ENCODE data around the gene ACSF3.
"Not testable (repeated sequence)": the region's sequence is repeated elsewhere in the genome, so short reads cannot be mapped to it uniquely, and the experiment has no call there.

Gene ACSF3

DNA sequence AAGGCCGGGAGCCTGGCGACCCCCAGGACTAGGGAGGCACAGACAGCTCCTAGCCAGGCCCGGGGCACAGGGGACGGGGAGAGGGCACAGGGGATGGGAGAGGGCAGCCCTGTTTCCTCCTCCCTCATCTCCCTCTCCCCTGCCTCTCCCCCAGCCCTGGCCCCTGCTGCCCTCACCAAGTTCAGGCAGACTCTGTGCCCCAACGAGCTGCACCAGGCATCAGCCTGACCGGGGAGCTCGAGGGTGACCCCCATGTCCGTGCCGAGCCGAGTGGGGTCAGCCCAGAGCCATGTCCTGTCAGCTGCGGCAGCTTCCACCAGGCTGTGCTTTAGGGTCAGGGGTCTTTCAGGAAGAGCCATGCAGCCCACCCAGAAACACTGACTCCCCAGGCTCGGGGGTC is 83.8 kb downstream of the ACSF3 start:
- DNase-seq = no peak

DNA sequence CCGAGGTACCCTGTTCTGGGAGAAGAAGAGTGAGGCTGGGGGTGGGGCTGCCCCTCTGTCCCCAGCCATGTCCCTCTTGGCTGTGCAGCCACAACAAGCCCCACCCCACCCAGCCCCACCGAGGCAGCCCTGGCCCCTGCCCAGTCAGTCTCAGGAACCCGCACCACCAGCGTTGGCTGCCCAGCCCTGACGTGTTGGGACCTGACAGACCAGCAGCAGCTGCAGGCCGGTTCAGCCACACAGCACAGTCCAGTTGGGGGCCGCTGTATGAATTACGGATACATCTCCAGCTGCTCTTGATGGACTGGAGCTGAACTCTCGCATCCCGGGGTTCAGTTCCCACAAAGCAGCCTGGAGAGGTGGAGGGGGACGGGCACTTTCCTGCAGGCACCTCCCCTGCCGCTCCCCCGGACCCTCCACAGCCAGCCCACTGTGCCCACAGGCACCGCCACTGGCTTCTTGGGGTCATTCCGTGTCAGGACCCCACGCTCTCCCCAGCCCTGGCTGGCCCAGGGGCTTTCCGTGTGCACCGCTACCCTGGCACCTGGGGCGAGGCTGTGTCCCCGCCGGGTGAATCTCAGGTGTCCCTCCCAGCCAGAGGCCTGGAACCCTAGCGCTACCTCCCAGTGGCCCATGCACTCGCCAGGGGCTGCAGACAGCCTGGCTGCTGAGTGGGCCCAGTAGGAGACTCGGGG is 84.9 kb downstream of the ACSF3 start:
- DNase-seq = no peak

GRCh38 chr16:89179148-89179484 is 85.5 kb downstream of the ACSF3 start:
- no peak for DNase-seq

DNA sequence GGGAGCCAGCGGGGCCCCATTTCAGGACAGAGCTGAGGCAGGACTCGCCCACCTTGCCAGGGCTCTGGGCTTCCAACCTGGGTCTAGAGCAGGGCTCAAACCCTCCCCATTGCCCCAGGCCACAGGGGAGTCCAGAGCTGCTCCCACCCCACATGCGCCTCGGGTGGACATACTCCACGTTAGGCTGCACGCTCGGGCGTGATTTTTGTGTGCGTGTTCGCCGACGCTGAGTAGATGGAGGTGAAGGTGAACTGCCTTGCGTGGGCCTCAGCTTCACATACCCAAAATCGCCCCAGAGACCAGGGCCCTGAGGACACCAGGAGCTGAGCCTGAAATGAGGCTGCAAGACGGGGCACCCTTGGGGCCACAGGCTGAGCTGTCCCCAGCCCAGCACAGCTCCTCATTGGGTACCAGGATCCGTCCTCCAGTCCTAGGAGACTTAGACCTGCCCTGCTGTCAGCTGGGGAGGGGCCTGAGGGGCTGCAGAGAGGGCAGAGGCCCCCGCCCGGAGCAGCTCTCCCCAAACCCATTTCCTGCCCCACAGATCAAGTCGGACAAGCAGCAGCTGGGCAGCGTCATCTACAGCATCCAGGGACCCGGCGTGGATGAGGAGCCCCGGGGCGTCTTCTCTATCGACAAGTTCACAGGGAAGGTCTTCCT is 86.1 kb downstream of the ACSF3 start:
- no peak for DNase-seq

- DNase-seq = no peak
These were observed 89.8 kb downstream of the ACSF3 start for GRCh38 chr16:89183463-89183862.

DNA sequence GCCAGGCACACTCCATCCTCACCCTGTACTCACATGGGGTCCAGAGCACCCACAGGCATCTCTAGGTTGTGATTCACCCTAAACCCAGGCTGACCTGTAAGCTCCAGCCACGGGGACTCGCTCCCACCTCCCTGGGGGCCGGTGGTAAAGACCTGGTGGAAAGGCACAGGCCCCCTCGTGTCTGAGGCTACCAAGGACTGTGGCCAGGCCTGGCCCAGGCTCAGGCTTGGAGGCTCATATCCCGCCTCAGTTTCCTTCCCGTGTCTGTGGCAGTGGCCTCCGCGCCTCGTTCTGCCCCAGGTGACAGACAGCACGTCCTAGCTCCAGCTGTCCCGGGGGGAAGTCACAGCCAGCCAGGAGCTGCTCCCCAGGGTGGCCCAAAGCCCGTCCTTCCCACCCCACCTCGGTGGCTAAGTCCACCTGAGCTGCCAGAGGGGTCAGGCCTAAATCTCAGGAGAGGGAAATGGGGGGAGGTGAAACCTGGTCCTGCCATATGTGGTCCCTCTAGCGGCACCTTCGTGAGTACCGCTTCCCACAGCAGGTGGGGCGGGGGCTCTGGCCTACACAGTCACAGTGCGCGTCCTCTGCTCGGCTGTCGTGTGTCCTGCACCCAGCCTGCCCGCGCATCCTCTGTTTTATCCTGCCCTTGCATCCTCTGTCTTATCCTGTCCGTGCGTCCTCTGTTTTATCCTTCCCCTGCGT is 90.5 kb downstream of the ACSF3 start:
- no peak for DNase-seq

- no peak for DNase-seq
These were observed 91.0 kb downstream of the ACSF3 start for GRCh38 chr16:89184677-89184932.

GRCh38 chr16:89184933-89185794 is 91.5 kb downstream of the ACSF3 start:
- DNase-seq = no peak

GRCh38 chr16:89185887-89186592 is 92.4 kb downstream of the ACSF3 start:
- DNase-seq = not testable (repeated sequence)

GRCh38 chr16:89186593-89187031 is 93.0 kb downstream of the ACSF3 start:
- not testable (repeated sequence) for DNase-seq

DNA sequence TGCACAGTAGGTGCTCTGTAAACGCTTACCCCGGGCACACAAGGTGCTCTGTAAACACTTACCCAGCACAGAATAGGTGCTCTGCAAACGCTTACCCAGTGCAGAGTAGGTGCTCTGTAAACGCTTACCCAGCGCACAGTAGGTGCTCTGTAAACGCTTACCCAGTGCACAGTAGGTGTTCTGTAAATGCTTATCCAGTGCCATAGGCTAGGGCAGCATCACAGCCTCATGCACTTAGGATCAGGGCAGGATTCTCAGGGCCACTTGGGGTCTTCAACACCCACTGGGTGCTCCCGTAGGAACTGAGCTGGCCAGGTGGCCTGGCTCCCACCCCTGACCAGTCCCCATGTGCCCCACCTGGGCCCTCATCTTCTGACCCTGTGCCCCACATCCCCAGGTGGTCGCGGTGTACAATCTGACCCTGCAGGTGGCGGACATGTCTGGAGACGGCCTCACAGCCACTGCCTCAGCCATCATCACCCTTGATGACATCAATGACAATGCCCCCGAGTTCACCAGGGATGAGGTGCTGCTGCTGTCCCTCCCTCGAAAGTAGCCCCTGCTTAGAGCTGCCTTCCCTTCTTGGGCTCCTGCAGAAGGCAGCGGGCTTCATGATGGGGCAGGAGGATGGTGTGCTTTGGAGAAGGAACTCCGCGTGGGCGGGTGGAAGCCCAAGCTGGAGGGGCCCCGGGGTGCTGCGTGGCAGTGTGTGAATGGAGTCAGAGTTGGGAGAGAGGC is 93.5 kb downstream of the ACSF3 start:
- no peak for DNase-seq

DNA sequence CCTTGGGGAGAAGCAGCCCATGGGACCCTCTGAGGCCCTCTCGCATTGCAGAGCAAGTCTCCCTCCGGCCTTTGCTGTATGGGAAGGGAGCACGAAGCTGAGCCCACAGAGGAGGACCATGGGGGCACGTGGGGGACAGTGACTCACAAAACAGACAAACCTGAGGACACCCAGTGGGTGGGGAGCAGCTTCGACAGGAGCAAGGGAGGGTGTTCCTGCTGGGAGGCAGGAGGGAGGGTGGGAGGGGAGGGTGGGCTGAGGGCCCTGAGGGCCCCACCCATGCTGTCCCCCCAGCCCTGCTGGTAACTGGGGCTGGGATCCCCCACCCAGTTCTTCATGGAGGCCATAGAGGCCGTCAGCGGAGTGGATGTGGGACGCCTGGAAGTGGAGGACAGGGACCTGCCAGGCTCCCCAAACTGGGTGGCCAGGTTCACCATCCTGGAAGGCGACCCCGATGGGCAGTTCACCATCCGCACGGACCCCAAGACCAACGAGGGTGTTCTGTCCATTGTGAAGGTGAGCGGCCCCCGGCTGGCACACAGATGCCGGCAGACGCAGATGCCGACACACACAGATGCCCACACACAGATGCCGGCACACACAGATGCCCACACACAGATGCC is 94.2 kb downstream of the ACSF3 start:
- DNase-seq = no peak

DNA sequence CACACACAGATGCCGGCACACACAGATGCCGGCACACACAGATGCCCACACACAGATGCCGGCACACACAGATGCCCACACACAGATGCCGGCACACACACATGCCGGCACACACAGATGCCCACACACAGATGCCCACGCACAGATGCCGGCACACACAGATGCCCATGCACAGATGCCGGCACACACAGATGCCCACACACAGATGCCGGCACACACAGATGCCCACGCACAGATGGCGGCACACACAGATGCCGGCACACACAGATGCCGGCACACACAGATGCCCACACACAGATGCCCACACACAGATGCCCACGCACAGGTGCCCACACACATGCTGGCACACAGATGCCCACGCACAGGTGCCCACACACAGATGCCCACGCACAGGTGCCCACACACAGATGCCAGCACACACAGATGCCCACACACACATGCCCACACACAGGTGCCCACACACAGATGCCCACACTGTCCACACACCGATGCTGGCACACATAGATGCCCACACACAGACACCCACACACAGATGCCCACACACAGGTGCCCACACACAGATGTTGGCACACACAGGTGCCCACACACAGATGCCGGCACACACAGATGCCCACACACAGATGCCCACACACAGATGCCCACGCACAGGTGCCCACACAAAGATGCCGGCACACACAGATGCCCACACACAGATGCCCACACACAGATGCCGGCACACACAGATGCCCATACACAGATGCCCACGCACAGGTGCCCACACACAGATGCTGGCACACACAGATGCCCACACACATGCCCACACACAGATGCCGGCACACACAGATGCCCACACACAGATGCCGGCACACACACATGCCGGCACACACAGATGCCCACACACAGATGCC is 95.1 kb downstream of the ACSF3 start:
- not testable (repeated sequence) for DNase-seq

GRCh38 chr16:89189358-89190025 is 95.8 kb downstream of the ACSF3 start:
- DNase-seq = no peak

DNA sequence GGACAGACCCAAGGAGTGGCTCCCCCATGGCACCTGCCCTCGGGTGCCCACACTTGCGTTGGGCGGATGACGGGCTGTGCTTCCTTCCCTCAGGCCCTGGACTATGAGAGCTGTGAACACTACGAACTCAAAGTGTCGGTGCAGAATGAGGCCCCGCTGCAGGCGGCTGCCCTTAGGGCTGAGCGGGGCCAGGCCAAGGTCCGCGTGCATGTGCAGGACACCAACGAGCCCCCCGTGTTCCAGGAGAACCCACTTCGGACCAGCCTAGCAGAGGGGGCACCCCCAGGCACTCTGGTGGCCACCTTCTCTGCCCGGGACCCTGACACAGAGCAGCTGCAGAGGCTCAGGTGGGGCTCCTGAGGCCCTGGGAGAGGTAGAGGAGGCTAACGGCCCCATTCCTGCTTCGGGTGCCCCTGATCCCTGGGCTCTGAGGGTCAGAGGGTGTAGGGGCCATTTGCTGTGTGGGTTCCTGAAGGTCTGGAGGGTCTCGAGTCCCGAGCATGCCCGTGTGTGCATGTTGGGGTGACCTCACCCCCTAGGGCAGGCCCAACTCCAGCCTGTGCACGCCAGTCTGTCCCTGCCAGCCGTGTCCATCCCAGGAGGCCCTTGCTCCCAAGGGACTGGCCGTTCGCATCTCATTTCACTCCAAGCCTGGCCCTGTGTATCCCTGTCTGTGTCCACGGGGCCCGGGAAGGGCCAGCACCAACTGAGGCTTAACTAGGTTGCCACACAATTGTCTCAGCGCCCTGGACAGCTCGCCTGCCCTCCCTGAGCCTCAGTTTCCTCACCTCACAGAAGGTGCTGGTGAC is 96.7 kb downstream of the ACSF3 start:
- DNase-seq = no peak

DNA sequence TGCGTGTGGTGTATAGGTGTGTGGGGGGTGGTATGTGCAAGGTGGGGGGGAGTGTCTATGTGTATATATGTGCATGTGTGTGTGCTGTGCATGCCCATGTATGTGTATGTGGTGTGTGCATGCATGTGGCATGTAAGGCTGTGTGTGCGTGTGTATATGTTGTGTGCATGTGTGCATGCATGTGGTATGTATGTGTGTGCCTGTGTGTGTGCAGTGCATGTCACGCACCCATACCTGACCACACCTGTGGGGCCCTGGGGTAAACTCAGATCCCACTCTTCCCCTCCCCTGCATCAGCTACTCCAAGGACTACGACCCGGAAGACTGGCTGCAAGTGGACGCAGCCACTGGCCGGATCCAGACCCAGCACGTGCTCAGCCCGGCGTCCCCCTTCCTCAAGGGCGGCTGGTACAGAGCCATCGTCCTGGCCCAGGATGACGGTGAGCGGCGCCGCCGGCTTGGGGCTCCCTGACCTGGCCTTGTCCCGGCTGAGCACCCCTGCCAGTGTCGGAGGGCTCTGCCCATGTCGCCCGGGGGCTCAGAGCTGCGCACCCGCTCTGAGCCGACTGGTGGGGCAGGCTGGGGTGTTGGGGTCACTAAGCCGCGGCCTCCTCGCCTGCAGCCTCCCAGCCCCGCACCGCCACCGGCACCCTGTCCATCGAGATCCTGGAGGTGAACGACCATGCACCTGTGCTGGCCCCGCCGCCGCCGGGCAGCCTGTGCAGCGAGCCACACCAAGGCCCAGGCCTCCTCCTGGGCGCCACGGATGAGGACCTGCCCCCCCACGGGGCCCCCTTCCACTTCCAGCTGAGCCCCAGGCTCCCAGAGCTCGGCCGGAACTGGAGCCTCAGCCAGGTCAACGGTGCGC is 97.6 kb downstream of the ACSF3 start:
- no peak for DNase-seq

GRCh38 chr16:89191901-89192185 is 98.2 kb downstream of the ACSF3 start:
- no peak for DNase-seq

Data from SHP77 (cell line).